NT2/D1 (cell line): ENCODE results near the gene CKAP2L.

Experiments
- DNase-seq: peaks from one replicate; pipeline ENCODE4 v3.0.0-alpha.2; 2011; ENCODE audit warnings: low read depth, low spot score
- H3K27me3 ChIP-seq: 2 replicates; pipeline ENCODE4 v1.6.0; 2011; ENCODE audit warnings: mild to moderate bottlenecking; ENCODE audit not compliant: insufficient read length, insufficient read depth
- H3K36me3 ChIP-seq: 2 replicates; pipeline ENCODE4 v1.6.1; 2011; ENCODE audit warnings: mild to moderate bottlenecking, low read length, mixed read lengths; ENCODE audit not compliant: insufficient read depth, insufficient read length
- H3K4me1 ChIP-seq: 2 replicates; pipeline ENCODE4 v1.5.1; 2011; ENCODE audit not compliant: insufficient read depth, insufficient read length
- H3K4me3 ChIP-seq: 2 replicates; pipeline ENCODE4 v1.5.1; 2011; ENCODE audit warnings: low read depth; ENCODE audit not compliant: insufficient read length
- H3K9ac ChIP-seq: 2 replicates; pipeline ENCODE4 v1.6.0; 2011; ENCODE audit warnings: low read depth; ENCODE audit not compliant: insufficient read length
- H3K9me3 ChIP-seq: 2 replicates; pipeline ENCODE4 v1.5.1; 2011; ENCODE audit warnings: mild to moderate bottlenecking, low read length; ENCODE audit not compliant: insufficient read depth
- SUZ12 ChIP-seq: IDR thresholded peaks from 2 replicates; pipeline ENCODE4 v1.6.1; 2011; ENCODE audit not compliant: insufficient read length, insufficient read depth; ENCODE audit errors: extremely low read depth
- YY1 ChIP-seq: IDR thresholded peaks from 2 replicates; pipeline ENCODE4 v1.6.1; 2011; ENCODE audit not compliant: insufficient read length, insufficient read depth
- ZNF274 ChIP-seq: IDR thresholded peaks from 2 replicates; pipeline ENCODE4 v1.6.1; 2011; ENCODE audit warnings: mild to moderate bottlenecking, low read depth, low read length

The CKAP2L gene

DNA sequence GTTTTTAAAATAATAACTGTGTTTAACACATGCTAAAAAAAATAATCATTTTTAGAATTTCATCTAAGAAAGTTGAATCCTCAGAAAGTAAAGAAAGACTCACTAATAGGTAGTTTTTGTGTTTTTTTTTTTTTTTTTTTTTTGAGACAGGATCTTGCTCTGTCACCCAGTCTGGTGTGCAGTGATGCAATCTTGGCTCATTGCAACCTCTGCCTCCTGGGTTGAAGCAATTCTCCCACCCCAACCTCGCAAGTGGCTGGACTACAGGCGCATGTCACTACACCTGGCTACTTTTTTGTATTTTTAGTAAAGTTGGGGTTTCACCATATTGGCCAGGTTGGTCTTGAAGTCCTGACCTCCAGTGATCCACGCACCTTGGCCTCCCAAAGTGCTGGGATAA is 7.1 kb downstream of the CKAP2L start:
- no peak for TF ChIP-seq SUZ12
- Histone ChIP-seq H3K4me3 (no peak overlapping the region), H3K27me3 (no peaks in the 10 kb centered on the region), H3K36me3 (peaks cover 95% of the 10 kb centered on the region), H3K9me3 (no peaks in the 10 kb centered on the region), H3K4me1 (no peaks in the 10 kb centered on the region), H3K9ac (no peak overlapping the region)
- DNase-seq = no peak

DNA sequence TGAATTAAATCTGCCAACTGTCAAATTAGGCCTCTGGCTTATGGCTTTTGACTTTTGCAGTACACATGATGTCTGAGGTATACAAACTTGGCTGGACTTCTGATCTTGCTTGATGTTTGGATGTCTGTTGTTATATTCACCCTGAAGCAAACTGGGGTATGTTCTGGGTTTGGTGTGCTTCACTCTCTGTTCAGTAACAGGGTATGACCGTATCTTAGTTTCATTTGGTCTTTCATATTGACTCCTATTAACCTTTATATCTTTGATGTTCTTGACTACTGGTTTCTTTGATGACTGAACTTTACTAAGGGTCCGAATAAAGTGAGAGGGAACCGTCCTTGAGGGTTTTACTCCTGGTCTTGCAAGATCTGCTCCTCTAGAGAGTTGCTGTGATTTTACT is 8.2 kb downstream of the CKAP2L start:
- H3K36me3 ChIP-seq = peaks cover 95% of the 10 kb centered on the region
- H3K9ac ChIP-seq = no peak overlapping the region
- H3K4me3 ChIP-seq = no peak overlapping the region
- no peak for TF ChIP-seq ZNF274
- TF ChIP-seq YY1 = no peak
- TF ChIP-seq SUZ12 = no peak
- H3K27me3 ChIP-seq = no peaks in the 10 kb centered on the region
- H3K9me3 ChIP-seq = no peaks in the 10 kb centered on the region
- DNase-seq = no peak
- H3K4me1 ChIP-seq = no peaks in the 10 kb centered on the region

DNA sequence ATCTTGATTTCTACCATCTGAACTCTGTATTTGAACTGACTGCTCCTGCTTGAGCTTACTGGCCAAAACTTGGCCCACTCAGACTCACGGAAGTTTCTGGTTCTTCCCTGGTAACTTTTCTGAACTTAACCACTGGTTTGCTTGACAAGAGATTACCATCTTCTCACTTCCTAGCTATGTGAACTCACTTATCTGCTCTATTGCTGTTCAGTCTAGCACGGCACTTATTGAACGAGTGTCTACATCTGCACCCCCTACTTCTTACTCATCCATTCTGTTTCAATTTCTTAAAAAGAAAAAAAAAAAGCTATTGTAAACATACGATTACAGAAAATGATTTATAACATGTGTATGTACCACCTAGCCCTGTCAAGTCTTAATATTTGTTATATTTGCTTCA is 9.0 kb downstream of the CKAP2L start:
- H3K9me3 ChIP-seq = no peaks in the 10 kb centered on the region

DNA sequence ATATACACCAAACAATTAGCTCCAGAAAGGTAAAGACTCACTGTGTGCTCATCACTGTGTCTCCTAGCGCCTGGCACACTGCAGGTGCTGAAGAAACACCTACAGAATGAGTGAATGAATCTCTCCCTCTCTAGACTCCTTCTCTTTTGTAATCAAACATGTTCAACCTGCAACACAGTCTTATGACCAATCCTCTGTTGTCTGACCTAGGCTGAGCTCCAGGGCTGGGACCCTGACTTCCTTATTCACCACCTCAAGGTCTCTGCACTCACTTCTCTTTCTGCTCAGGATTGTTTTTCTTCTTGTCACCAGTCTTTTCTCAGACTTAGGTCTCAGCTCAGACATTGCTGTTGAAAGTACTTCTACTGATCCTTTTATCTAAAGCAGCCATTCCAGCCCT is 9.8 kb downstream of the CKAP2L start:
- TF ChIP-seq SUZ12 (no peak), ZNF274 (no peak), YY1 (no peak)

More for the DNA sequence above, 9.0 kb downstream of the CKAP2L start:
- Histone ChIP-seq H3K9ac (no peak overlapping the region), H3K36me3 (peaks cover 92% of the 10 kb centered on the region), H3K4me1 (no peaks in the 10 kb centered on the region), H3K27me3 (no peaks in the 10 kb centered on the region), H3K4me3 (no peak overlapping the region)
- TF ChIP-seq SUZ12 = no peak
- no peak for TF ChIP-seq ZNF274
- TF ChIP-seq YY1 = no peak
- no peak for DNase-seq

DNA sequence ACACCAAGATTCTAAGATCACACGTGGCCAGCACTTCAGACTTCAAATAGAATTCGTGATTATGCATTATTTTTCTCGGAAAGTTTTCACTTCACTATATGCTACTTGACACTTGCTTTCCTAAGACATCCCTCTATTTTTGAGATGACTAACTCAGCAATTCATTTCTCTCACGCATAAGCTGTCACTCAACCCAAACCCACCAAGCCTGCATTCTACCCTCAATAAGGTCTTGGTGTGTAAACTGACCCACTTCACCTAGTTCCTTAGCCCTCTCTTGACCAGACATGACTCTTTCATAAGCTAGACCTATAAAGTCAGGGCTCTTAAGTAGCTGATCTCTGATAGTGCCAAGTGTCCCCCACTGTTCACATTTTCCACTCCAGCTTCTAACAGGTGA is 11.7 kb downstream of the CKAP2L start:
- no peaks in the 10 kb centered on the region for H3K27me3 ChIP-seq
- H3K4me3 ChIP-seq = no peak overlapping the region
- no peaks in the 10 kb centered on the region for H3K4me1 ChIP-seq
- TF ChIP-seq ZNF274 (no peak), SUZ12 (no peak), YY1 (no peak)
- no peak for DNase-seq
- H3K9ac ChIP-seq = no peak overlapping the region
- peaks cover 84% of the 10 kb centered on the region for H3K36me3 ChIP-seq
- no peaks in the 10 kb centered on the region for H3K9me3 ChIP-seq

More for the DNA sequence above, 9.8 kb downstream of the CKAP2L start:
- Histone ChIP-seq H3K36me3 (peaks cover 93% of the 10 kb centered on the region), H3K4me3 (no peak overlapping the region), H3K9ac (no peak overlapping the region), H3K27me3 (no peaks in the 10 kb centered on the region), H3K9me3 (no peaks in the 10 kb centered on the region), H3K4me1 (no peaks in the 10 kb centered on the region)
- no peak for DNase-seq

DNA sequence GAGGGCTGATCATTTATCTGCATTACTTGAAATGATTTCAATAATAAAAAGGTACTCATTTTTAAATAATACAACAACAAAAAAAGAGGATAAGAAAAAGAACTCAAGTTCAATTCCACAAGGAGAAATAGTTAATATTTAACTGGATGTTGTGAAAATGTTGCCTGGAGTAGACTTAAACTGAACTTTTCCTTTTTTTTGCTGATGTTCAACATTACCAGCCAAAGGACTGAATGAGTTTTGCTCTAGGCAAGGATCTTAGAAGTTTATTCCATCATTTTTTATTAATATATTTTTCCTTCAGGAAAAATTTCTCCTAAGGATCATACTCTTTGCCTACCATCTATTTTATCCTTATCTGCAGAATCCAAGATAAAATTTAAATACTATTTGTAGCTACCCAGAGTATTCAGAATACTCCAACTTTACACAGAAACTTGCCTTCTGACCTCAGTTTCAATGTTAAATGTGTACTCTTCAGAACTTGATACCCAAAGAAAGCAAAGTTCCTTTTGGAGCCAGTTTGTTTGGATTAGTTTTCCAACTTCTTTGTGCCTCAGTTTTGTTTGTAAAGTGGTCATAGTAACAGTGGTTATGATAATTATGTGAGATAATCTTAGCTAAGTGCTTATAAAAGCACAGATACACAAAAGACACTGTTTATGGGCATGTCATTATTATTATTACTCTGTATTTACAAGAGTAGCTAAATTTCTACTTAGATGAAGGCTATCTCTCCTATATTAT is 12.8 kb downstream of the CKAP2L start:
- TF ChIP-seq SUZ12 (no peak), YY1 (no peak), ZNF274 (no peak)
- DNase-seq = no peak

DNA sequence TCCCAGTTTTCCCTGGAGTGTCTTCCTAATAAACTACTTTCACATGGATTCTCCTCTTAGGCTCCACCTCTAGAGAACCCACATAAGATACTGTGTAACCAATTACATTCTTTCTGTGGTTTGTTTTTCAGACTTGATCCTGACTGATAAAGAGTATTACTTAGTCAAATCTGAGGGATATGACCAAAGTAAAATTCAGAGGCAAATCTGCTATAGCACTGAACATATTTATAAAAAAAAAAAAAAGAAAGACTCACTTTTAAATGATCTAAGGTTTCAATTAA is 13.9 kb downstream of the CKAP2L start:
- Histone ChIP-seq H3K9ac (no peak overlapping the region), H3K9me3 (no peaks in the 10 kb centered on the region), H3K4me1 (no peaks in the 10 kb centered on the region), H3K27me3 (no peaks in the 10 kb centered on the region), H3K36me3 (peaks cover 79% of the 10 kb centered on the region), H3K4me3 (no peak overlapping the region)
- TF ChIP-seq YY1 (no peak), SUZ12 (no peak), ZNF274 (no peak)
- no peak for DNase-seq

More for the DNA sequence above, 12.8 kb downstream of the CKAP2L start:
- no peak overlapping the region for H3K4me3 ChIP-seq
- H3K36me3 ChIP-seq = peaks cover 81% of the 10 kb centered on the region
- no peaks in the 10 kb centered on the region for H3K27me3 ChIP-seq
- no peaks in the 10 kb centered on the region for H3K9me3 ChIP-seq
- H3K9ac ChIP-seq = no peak overlapping the region
- H3K4me1 ChIP-seq = no peaks in the 10 kb centered on the region

DNA sequence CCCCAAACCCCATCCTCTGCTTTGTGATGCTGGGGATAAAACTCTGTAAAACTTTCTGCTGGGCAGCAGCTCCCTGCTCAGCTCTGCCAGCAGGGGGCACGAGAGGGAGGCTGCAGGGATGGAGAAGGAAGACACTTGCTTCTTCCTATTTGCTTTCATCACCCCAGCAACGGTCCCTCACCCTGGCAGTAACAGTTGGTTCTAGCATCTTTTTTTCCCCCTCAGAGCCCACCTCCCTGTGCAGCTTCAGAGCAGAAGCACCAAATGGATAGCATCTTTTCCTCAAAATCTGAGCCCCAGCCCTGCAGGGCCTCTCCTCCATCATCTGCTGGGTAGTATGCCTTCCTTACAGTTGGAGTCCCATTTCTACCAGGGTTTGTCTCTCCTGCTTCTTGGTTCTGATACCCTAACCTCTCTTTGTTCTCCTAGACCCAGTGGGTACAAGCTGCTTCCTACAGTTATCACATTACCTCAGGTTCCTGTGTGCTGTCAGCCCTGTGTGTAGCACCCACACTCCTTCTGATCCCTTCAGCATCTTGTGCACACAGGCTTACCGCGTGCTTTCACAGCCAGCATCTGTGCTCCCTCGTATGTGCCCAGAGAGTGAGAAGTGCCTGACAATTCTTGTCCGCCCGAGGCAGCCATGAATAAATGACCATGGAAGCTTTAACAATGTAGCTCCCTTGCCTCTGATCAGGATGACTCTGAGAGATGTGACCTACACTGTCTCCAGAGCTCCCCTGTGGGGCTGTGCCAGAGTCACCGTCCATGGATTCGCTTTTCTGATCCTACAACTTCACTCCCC is 14.5 kb downstream of the CKAP2L start:
- Histone ChIP-seq H3K27me3 (no peaks in the 10 kb centered on the region), H3K4me1 (no peaks in the 10 kb centered on the region), H3K9ac (no peak overlapping the region), H3K9me3 (no peaks in the 10 kb centered on the region), H3K36me3 (peaks cover 75% of the 10 kb centered on the region), H3K4me3 (no peak overlapping the region)
- DNase-seq = peak; percentile 63
- TF ChIP-seq ZNF274 (no peak), YY1 (no peak), SUZ12 (no peak)
